ENCODE data around the gene CFD.
A peak's percentile ranks its signal among the peaks of the same experiment; 100 is the strongest.
"Not testable (repeated sequence)": the region's sequence is repeated elsewhere in the genome, so short reads cannot be mapped to it uniquely, and the experiment has no call there.

CFD gene

GRCh38 chr19:873561-874041 lies 14.1 kb downstream of the CFD start:
- DNase-seq, result no peak

- DNase-seq, result no peak
These were observed 15.9 kb downstream of the CFD start for GRCh38 chr19:875265-875879.

- no peak for DNase-seq
These were observed 16.6 kb downstream of the CFD start for GRCh38 chr19:876089-876488.

- no peak for DNase-seq
These were observed 17.4 kb downstream of the CFD start for GRCh38 chr19:876780-877314.

GRCh38 chr19:877992-878660 lies 18.7 kb downstream of the CFD start:
- not testable (repeated sequence) for DNase-seq

- DNase-seq, result not testable (repeated sequence)
These were observed 19.5 kb downstream of the CFD start for GRCh38 chr19:878751-879561.

- no peak for DNase-seq
These were observed 20.4 kb downstream of the CFD start for GRCh38 chr19:879711-880438.

GRCh38 chr19:881385-882071 lies 22.1 kb downstream of the CFD start:
- DNase-seq, result no peak

GRCh38 chr19:882871-883497 lies 23.5 kb downstream of the CFD start:
- no peak for DNase-seq

GRCh38 chr19:883661-884211 lies 24.3 kb downstream of the CFD start:
- DNase-seq, result no peak

- no peak for DNase-seq
These were observed 25.2 kb downstream of the CFD start for GRCh38 chr19:884420-885211.

- DNase-seq, result no peak
These were observed 26.2 kb downstream of the CFD start for GRCh38 chr19:885536-886224.

GRCh38 chr19:887072-887471 lies 27.6 kb downstream of the CFD start:
- peak; percentile 47 for DNase-seq

GRCh38 chr19:887599-887998 lies 28.1 kb downstream of the CFD start:
- no peak for DNase-seq

GRCh38 chr19:888581-889385 lies 29.3 kb downstream of the CFD start:
- no peak for DNase-seq

- no peak for DNase-seq
These were observed 30.3 kb downstream of the CFD start for GRCh38 chr19:889662-890295.

- no peak for DNase-seq
These were observed 31.4 kb downstream of the CFD start for GRCh38 chr19:890831-891230.

GRCh38 chr19:891421-892200 lies 32.1 kb downstream of the CFD start:
- not testable (repeated sequence) for DNase-seq
